GM12878 (cell line): Measurements from ENCODE around the gene MAGI3.
"Not testable (repeated sequence)": the region's sequence is repeated elsewhere in the genome, so short reads cannot be mapped to it uniquely, and the experiment has no call there.

Experiments used
- CEBPB ChIP-seq, 2 experiments: fragments of 150-350 bp in 1 of 2; IDR thresholded peaks; 2 replicates each; pipeline ENCODE4 v1.6.1; 2012 to 2014; ENCODE audit warnings: low read depth in 2 of 2, low read length in 2 of 2, borderline replicate concordance in 1 of 2, inconsistent platforms in 1 of 2
- CREM ChIP-seq: IDR thresholded peaks from 2 replicates; pipeline ENCODE4 v1.6.1; 2014; ENCODE audit warnings: antibody characterized with exemption, low read depth
- EZH2 ChIP-seq: IDR thresholded peaks from 2 replicates; pipeline ENCODE4 v1.6.1; 2012; ENCODE audit warnings: low read depth, mild to moderate bottlenecking, control low read depth, inconsistent platforms, low read length, borderline replicate concordance; ENCODE audit not compliant: control insufficient read depth
- JUND ChIP-seq: IDR thresholded peaks from 2 replicates; pipeline ENCODE4 v1.6.1; 2012; ENCODE audit warnings: low read depth, mild to moderate bottlenecking, low read length, improper control_type of control experiment, moderate library complexity
- POLR2A ChIP-seq: IDR thresholded peaks from 2 replicates; pipeline ENCODE4 v1.6.1; 2011; ENCODE audit warnings: low read depth, mild to moderate bottlenecking, low read length
- POLR2AphosphoS2 ChIP-seq: IDR thresholded peaks from 2 replicates; pipeline ENCODE4 v1.6.1; 2011; ENCODE audit warnings: low read depth, mild to moderate bottlenecking, low read length, improper control_type of control experiment, moderate library complexity
- POLR2AphosphoS5 ChIP-seq: IDR thresholded peaks from 2 replicates; pipeline ENCODE4 v1.6.1; 2011; ENCODE audit warnings: mild to moderate bottlenecking, low read length, inconsistent platforms
- SMAD1 ChIP-seq: fragments of 450-650 bp; IDR thresholded peaks from 2 replicates; pipeline ENCODE4 v1.6.1; 2018; ENCODE audit warnings: mild to moderate bottlenecking, low read depth; ENCODE audit not compliant: partially characterized antibody
- TAF1 ChIP-seq: IDR thresholded peaks from 2 replicates; pipeline ENCODE4 v1.6.1; 2011; ENCODE audit warnings: mild to moderate bottlenecking, low read depth, low read length, borderline replicate concordance
- ZBTB4 ChIP-seq: fragments of 450-650 bp; formaldehyde crosslinking; IDR thresholded peaks from 2 replicates; pipeline ENCODE4 v1.4.0; 2022; ENCODE audit warnings: mild to moderate bottlenecking, moderate library complexity
- TF ChIP-seq, protein P1 (sequence below), 3 experiments: IDR thresholded peaks in 2 of 3; conservative IDR thresholded peaks in 1 of 3; 2 replicates each; pipeline ENCODE4 v1.5.1; 2011; ENCODE audit warnings: low read depth in 3 of 3, low read length in 3 of 3, mild to moderate bottlenecking in 3 of 3, control low read depth in 2 of 3, moderate library complexity in 2 of 3, inconsistent platforms in 1 of 3, mixed read lengths in 1 of 3; ENCODE audit not compliant: control insufficient read depth in 2 of 3, insufficient read depth in 1 of 3; ENCODE audit errors: extremely low read depth in 1 of 3

GRCh38 chr1:113412020-113412419 lies 21.7 kb downstream of the MAGI3 start:
- TF ChIP-seq POLR2AphosphoS2; POLR2AphosphoS5; ZBTB4 (CRISPR knock-in tag); SMAD1; EZH2; POLR2A; CEBPB (IDR thresholded peaks at IDR 0.05; ENCODE audit: borderline replicate concordance in 1 of 2, low read depth in 2 of 2, low read length in 2 of 2); TAF1; JUND; CREM: not testable (repeated sequence)
- TF ChIP-seq, protein P1, sequence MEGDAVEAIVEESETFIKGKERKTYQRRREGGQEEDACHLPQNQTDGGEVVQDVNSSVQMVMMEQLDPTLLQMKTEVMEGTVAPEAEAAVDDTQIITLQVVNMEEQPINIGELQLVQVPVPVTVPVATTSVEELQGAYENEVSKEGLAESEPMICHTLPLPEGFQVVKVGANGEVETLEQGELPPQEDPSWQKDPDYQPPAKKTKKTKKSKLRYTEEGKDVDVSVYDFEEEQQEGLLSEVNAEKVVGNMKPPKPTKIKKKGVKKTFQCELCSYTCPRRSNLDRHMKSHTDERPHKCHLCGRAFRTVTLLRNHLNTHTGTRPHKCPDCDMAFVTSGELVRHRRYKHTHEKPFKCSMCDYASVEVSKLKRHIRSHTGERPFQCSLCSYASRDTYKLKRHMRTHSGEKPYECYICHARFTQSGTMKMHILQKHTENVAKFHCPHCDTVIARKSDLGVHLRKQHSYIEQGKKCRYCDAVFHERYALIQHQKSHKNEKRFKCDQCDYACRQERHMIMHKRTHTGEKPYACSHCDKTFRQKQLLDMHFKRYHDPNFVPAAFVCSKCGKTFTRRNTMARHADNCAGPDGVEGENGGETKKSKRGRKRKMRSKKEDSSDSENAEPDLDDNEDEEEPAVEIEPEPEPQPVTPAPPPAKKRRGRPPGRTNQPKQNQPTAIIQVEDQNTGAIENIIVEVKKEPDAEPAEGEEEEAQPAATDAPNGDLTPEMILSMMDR (IDR thresholded peaks at IDR 0.05 in 2 of 3, conservative IDR thresholded peaks at IDR 0.05 in 1 of 3; ENCODE audit: control insufficient read depth in 2 of 3, extremely low read depth in 1 of 3, insufficient read depth in 1 of 3, low read depth in 3 of 3, low read length in 3 of 3): not testable (repeated sequence)
